Pancreas (tissue), 10 donors: ENCODE measurements around the gene APOL1. TPM values are rescaled to one million over a fixed set of nuclear protein-coding genes. Genes with fewer than 3 reads are reported as not detected.
"Not testable (repeated sequence)": the region's sequence is repeated elsewhere in the genome, so short reads cannot be mapped to it uniquely, and the experiment has no call there.

ENCODE experiments used
- ATAC-seq, 4 donors: fragments of 200-7000 bp; cut with Tn5 transposase; one replicate each; pipeline versions ENCODE4 v1.8.0 to v1.9.1; 2020; ENCODE audit warnings: mild to moderate bottlenecking in 4 of 4, moderate library complexity in 4 of 4
- DNase-seq, 6 donors: peaks; one replicate each; pipeline ENCODE4 v3.0.0-alpha.2; 2020
- FAIRE-seq: peaks from 2 replicates; lab custom pipeline; 2012; peaks lifted over from hg19 to GRCh38; lab: Jason Lieb, UNC
- H3K27ac ChIP-seq, 4 donors: fragments of 200-600 bp; sonication (generic); 1 replicate in 3 of 4; 2 replicates in 1 of 4; pipeline versions ENCODE4 v1.5.0 to v1.8.0; 2020
- H3K27me3 ChIP-seq, 4 donors: fragments of 200-600 bp; one replicate each; pipeline ENCODE4 v1.8.0; 2021
- H3K36me3 ChIP-seq, 3 donors: fragments of 200-600 bp; sonication (generic) in 1 of 3; one replicate each; pipeline versions ENCODE4 v1.5.0 to v1.8.0; 2020 to 2021
- H3K4me1 ChIP-seq, 3 donors: fragments of 200-600 bp; one replicate each; pipeline ENCODE4 v1.8.0; 2021
- H3K4me3 ChIP-seq, 4 donors: fragments of 200-600 bp; sonication (generic) in 2 of 4; one replicate each; pipeline versions ENCODE4 v1.5.0 to v1.8.0; 2020 to 2021
- H3K9me3 ChIP-seq, 4 donors: fragments of 200-600 bp; one replicate each; pipeline ENCODE4 v1.8.0; 2021
- CTCF ChIP-seq, 4 donors: fragments of 200-600 bp; sonication (generic) in 3 of 4; IDR thresholded peaks; one replicate each; pipeline versions ENCODE4 v1.5.0 to v1.8.0; 2021; ENCODE audit warnings: antibody characterized with exemption in 4 of 4
- WGBS, 2 donors: extraction: QIAGEN DNeasy Blood & Tissue Kit; methylation state at CpG; one replicate each; pipeline ENCODE4 v1.1.7; 2013; 5-methylcytosine and 5-hydroxymethylcytosine counted together
- intact Hi-C, 3 donors: fragments of 100-400 bp; cut with DNase I; formaldehyde crosslinking; loops; one replicate each; pipeline versions ENCODE4 v1.11.1 to v1.14.2; 2022
- polyA plus RNA-seq, 2 donors: library from polyadenylated mRNA; stranded (reverse); fragments of 200-250 nt; gene quantifications; one replicate each; pipeline ENCODE4 v1.2.3, GENCODE V29; 2013
- total RNA-seq, 6 donors: library from RNA; stranded (reverse); fragmentation: NEBNext Ultra II Directional in 4 of 6; extraction: Animal tissue kit (Norgen Biotek cat#: 25700) in 4 of 6; gene quantifications; one replicate each; pipeline versions ENCODE4 v1.2.1 to v1.2.4, GENCODE V29; 2021 to 2023
- donor health status: healthy with polysubstance abuse.
- donor health status: DM: no; HTN: no; CAD: no; lungs with moderate emphysema.
- donor health status: DM: no; HTN: no; CAD: no.
- donor health status: control.
- donor health status: control.
- donor health status: Bipolar disorder and iron deficiency.
- donor health status: DM: yes; HTN: yes; CAD: no.
- donor health status: DM: no; HTN: no; CAD: no.
- donor health status: DM: no; HTN: no; CAD: no.
- donor health status: DM: yes; HTN: yes; CAD: no.

The APOL1 gene
- total and polyA plus RNA-seq, 8 donors = 3.2 to 25.5 (median 5.5) TPM

GRCh38 chr22:36257948-36258670, 5.2 kb downstream of the APOL1 start:
- H3K4me1 ChIP-seq = no peaks in the 10 kb centered on the region
- intact Hi-C loops = no loop called here
- FAIRE-seq = no peak
- TF ChIP-seq CTCF (IDR thresholded peaks at IDR 0.05) = no peak
- ATAC-seq = no peak
- WGBS, 2 donors = 86 to 91% methylated on average over 13 of the region's 13 CpGs
- H3K4me3 ChIP-seq = no peak overlapping the region
- no peaks in the 10 kb centered on the region for H3K36me3 ChIP-seq
- H3K9me3 ChIP-seq = no peaks in the 10 kb centered on the region
- H3K27ac ChIP-seq = no peak overlapping the region
- no peaks in the 10 kb centered on the region for H3K27me3 ChIP-seq
- no peak for DNase-seq

GRCh38 chr22:36258701-36259614, 6.0 kb downstream of the APOL1 start:
- H3K4me3 ChIP-seq = no peak overlapping the region
- H3K27ac ChIP-seq = no peak overlapping the region
- H3K9me3 ChIP-seq = no peaks in the 10 kb centered on the region
- H3K4me1 ChIP-seq = no peaks in the 10 kb centered on the region
- FAIRE-seq (no peak), ATAC-seq (peak in 3 of 4 donors; percentile 41 to 45 (median 44)), DNase-seq (no peak)
- no peaks in the 10 kb centered on the region for H3K36me3 ChIP-seq
- TF ChIP-seq CTCF (IDR thresholded peaks at IDR 0.05) = no peak
- H3K27me3 ChIP-seq = no peaks in the 10 kb centered on the region
- WGBS, 2 donors = 58 to 61% methylated on average over 16 of the region's 16 CpGs
- intact Hi-C loops = no loop called here

- DNase-seq (no peak), ATAC-seq (no peak), FAIRE-seq (no peak)
- WGBS, 2 donors = 63 to 67% methylated on average over 14 of the region's 14 CpGs
- Histone ChIP-seq H3K4me1 (no peaks in the 10 kb centered on the region), H3K36me3 (no peaks in the 10 kb centered on the region), H3K27me3 (no peaks in the 10 kb centered on the region), H3K4me3 (no peak overlapping the region), H3K9me3 (no peaks in the 10 kb centered on the region), H3K27ac (no peak overlapping the region)
- TF ChIP-seq CTCF (IDR thresholded peaks at IDR 0.05) = no peak
- intact Hi-C loops = no loop called here
Observed at GRCh38 chr22:36259615-36260300, 6.8 kb downstream of the APOL1 start.

GRCh38 chr22:36261675-36262074, 8.7 kb downstream of the APOL1 start:
- H3K36me3 ChIP-seq, H3K4me3 ChIP-seq, intact Hi-C loops, H3K9me3 ChIP-seq, H3K27me3 ChIP-seq, ATAC-seq, FAIRE-seq, H3K27ac ChIP-seq, DNase-seq, H3K4me1 ChIP-seq: not testable (repeated sequence)
- 60 to 63% methylated on average over 6 of the region's 6 CpGs for WGBS, 2 donors

GRCh38 chr22:36262307-36262706, 9.4 kb downstream of the APOL1 start:
- 91 to 95% methylated on average over 3 of the region's 3 CpGs for WGBS, 2 donors
- H3K4me1 ChIP-seq, DNase-seq, H3K36me3 ChIP-seq, ATAC-seq, H3K27ac ChIP-seq, H3K4me3 ChIP-seq, intact Hi-C loops, H3K9me3 ChIP-seq, FAIRE-seq, H3K27me3 ChIP-seq: not testable (repeated sequence)

GRCh38 chr22:36263216-36263673, 10.3 kb downstream of the APOL1 start:
- WGBS, 2 donors = 50 to 53% methylated on average over 5 of the region's 5 CpGs
- H3K27me3 ChIP-seq, H3K36me3 ChIP-seq, H3K9me3 ChIP-seq, H3K4me3 ChIP-seq, ATAC-seq, DNase-seq, FAIRE-seq, intact Hi-C loops, H3K27ac ChIP-seq, H3K4me1 ChIP-seq: not testable (repeated sequence)

- H3K4me3 ChIP-seq, intact Hi-C loops, H3K27me3 ChIP-seq, FAIRE-seq, ATAC-seq, H3K4me1 ChIP-seq, DNase-seq, H3K9me3 ChIP-seq, H3K36me3 ChIP-seq, H3K27ac ChIP-seq: not testable (repeated sequence)
- WGBS, 2 donors = 71 to 85% methylated on average over 7 of the region's 7 CpGs
Observed at GRCh38 chr22:36263886-36264664, 11.1 kb downstream of the APOL1 start.
